Heart right ventricle (tissue), 16 donors: ENCODE measurements around the gene VPS37C. TPM values are rescaled to one million over a fixed set of nuclear protein-coding genes. Genes with fewer than 3 reads are reported as not detected.

Source experiments
- ATAC-seq, 8 donors: fragments of 200-7000 bp; cut with Tn5 transposase; one replicate each; pipeline ENCODE4 v1.9.1; 2020; ENCODE audit warnings: mild to moderate bottlenecking in 8 of 8, moderate library complexity in 8 of 8, moderate number of reproducible peaks in 1 of 8
- DNase-seq, 2 donors: peaks; one replicate each; pipeline ENCODE4 v3.0.0-alpha.2; 2020
- H3K27ac ChIP-seq, 10 donors: fragments of 200-600 bp; sonication (generic) in 2 of 10; one replicate each; pipeline versions ENCODE4 v1.5.0 to v1.8.0; 2020 to 2022; ENCODE audit warnings: mild to moderate bottlenecking in 3 of 10
- H3K27me3 ChIP-seq, 7 donors: fragments of 200-600 bp; one replicate each; pipeline ENCODE4 v1.8.0; 2021 to 2022; ENCODE audit warnings: mild to moderate bottlenecking in 2 of 7
- H3K36me3 ChIP-seq, 9 donors: fragments of 200-600 bp; sonication (generic) in 1 of 9; one replicate each; pipeline versions ENCODE4 v1.5.0 to v1.8.0; 2020 to 2022; ENCODE audit warnings: mild to moderate bottlenecking in 2 of 9
- H3K4me1 ChIP-seq, 9 donors: fragments of 200-600 bp; sonication (generic) in 1 of 9; one replicate each; pipeline versions ENCODE4 v1.5.0 to v1.8.0; 2020 to 2022; ENCODE audit warnings: mild to moderate bottlenecking in 4 of 9
- H3K4me3 ChIP-seq, 10 donors: fragments of 200-600 bp; sonication (generic) in 2 of 10; one replicate each; pipeline versions ENCODE4 v1.5.0 to v1.8.0; 2020 to 2022; ENCODE audit warnings: mild to moderate bottlenecking in 7 of 10, moderate library complexity in 2 of 10
- H3K9me3 ChIP-seq, 11 donors: fragments of 200-600 bp in 10 of 11; sonication (generic) in 2 of 11; one replicate each; pipeline versions ENCODE4 v1.5.0 to v1.8.0; 2013 to 2022; ENCODE audit warnings: mild to moderate bottlenecking in 2 of 11, control low read depth in 1 of 11, moderate library complexity in 1 of 11
- WGBS, 2 donors: extraction: QIAGEN DNeasy Blood & Tissue Kit; methylation state at CpG; one replicate each; pipeline ENCODE4 v1.1.7; 2013; ENCODE audit warnings: inconsistent platforms in 1 of 2; 5-methylcytosine and 5-hydroxymethylcytosine counted together
- intact Hi-C, 10 donors: fragments of 100-400 bp; cut with DNase I; formaldehyde crosslinking; loops; one replicate each; pipeline versions ENCODE4 v1.11.1 to v1.14.2; 2022
- polyA plus RNA-seq, 2 donors: library from polyadenylated mRNA; stranded (reverse); fragments of 200-250 nt; gene quantifications; one replicate each; pipeline ENCODE4 v1.2.3, GENCODE V29; 2013
- total RNA-seq, 10 donors: library from RNA; stranded (reverse); fragmentation: NEBNext Ultra II Directional in 3 of 10; extraction: Animal tissue kit (Norgen Biotek cat#: 25700) in 3 of 10; gene quantifications; one replicate each; pipeline versions ENCODE4 v1.2.1 to v1.2.4, GENCODE V29; 2021 to 2023
- TF ChIP-seq, protein P1 (sequence below), 9 donors: fragments of 200-600 bp; sonication (generic) in 2 of 9; IDR thresholded peaks; one replicate each; pipeline versions ENCODE4 v1.5.0 to v1.8.0; 2021 to 2022; ENCODE audit warnings: antibody characterized with exemption in 9 of 9, mild to moderate bottlenecking in 5 of 9, moderate library complexity in 1 of 9
- donor health status: Arrhythmogenic right ventricular cardiomyopathy.
- donor health status: ischemic (EF 13 %, LVEDD 7.1; RV severe dilation, severe dysfunction).
- donor health status: healthy with polysubstance abuse.
- donor health status: DM: no; HTN: yes; CAD: no.
- donor health status: DM: no; HTN: no; CAD: no.
- donor health status: ischemic (EF 25% LVEDD 6.9; RV normal size, moderate dysfunction).
- donor health status: ischemic (EF 25% LVEDD 5.7; RV mildly dilated, moderate dysfunction).
- donor health status: healthy.
- donor health status: DM: yes; HTN: yes; CAD: no.
- donor health status: Ischemic cardiomyopathy.
- donor health status: ischemic (EF 35%, LVEDD 5.7; RV mildly dilated, moderate dysfunction).
- donor health status: nonischemic (EF 11% LVEDD 7.7; RV severe dilation, severe dysfunction).
- donor health status: DM: yes; HTN: yes; CAD: no.
- donor health status: PGD.
- donor health status: ischemic (EF 29% LVEDD 5.4; RV normal size, mild dysfunction).
- donor health status: nonischemic (EF 23%, LVEDD 6.1; RV moderate dilation, normal function).

Gene VPS37C
- total and polyA plus RNA-seq, 12 donors = 7.7 to 21.8 (median 15.5) TPM

DNA sequence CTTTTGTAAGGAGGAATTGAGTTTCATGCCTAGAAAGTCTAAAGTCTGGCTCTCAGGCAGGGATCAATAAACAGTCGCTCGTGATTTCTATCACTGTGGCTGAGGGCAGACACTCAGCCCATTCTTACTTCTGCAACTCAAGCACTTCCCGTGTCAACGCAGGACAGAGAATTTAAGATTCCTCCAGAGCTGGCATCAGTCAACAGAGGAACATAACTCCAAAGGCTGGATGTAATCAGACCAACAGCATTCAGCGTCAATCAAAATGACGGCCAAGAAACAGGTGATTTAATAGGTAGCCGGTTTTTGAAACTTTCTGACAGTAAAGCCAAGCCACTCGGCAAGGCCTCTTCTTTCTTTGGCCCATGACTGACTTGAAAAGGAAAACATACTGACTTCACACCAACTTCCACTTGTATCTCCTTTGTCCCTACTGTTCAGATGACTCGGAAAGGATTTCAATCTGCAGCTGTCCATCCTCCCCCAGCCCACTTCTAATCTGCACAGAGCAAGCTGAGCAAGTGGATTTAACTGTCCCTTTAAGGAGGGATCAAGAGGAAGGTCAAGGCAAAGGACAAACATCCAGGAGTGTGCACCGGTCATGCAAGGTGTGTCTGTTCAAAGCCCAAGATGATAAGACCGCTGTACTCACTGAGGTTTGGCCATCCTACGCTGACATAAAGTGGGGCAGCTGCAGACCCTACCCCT is 9.5 kb downstream of the VPS37C start:
- WGBS, 2 donors = 81 to 85% methylated on average over 12 of the region's 12 CpGs
- Histone ChIP-seq H3K27me3 (no peaks in the 10 kb centered on the region), H3K27ac (peak overlapping the region in 1 of 10 donors; percentile 31), H3K4me3 (no peak overlapping the region), H3K9me3 (peaks cover 0 to 28% (median 10%) of the 10 kb centered on the region in 11 donors), H3K36me3 (peaks cover 0 to 5% (median 0%) of the 10 kb centered on the region in 9 donors), H3K4me1 (peaks cover 0 to 74% (median 48%) of the 10 kb centered on the region in 9 donors)
- TF ChIP-seq, protein P1, sequence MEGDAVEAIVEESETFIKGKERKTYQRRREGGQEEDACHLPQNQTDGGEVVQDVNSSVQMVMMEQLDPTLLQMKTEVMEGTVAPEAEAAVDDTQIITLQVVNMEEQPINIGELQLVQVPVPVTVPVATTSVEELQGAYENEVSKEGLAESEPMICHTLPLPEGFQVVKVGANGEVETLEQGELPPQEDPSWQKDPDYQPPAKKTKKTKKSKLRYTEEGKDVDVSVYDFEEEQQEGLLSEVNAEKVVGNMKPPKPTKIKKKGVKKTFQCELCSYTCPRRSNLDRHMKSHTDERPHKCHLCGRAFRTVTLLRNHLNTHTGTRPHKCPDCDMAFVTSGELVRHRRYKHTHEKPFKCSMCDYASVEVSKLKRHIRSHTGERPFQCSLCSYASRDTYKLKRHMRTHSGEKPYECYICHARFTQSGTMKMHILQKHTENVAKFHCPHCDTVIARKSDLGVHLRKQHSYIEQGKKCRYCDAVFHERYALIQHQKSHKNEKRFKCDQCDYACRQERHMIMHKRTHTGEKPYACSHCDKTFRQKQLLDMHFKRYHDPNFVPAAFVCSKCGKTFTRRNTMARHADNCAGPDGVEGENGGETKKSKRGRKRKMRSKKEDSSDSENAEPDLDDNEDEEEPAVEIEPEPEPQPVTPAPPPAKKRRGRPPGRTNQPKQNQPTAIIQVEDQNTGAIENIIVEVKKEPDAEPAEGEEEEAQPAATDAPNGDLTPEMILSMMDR (IDR thresholded peaks at IDR 0.05) = no peak
- ATAC-seq (peak in 1 of 8 donors; percentile 10), DNase-seq (no peak)
- intact Hi-C loops = loop anchor here in 1 of 10 donors (10.0 kb wide), 1 partner anchor 813 kb away; the partner anchor contains the start of gene FTH1

DNA sequence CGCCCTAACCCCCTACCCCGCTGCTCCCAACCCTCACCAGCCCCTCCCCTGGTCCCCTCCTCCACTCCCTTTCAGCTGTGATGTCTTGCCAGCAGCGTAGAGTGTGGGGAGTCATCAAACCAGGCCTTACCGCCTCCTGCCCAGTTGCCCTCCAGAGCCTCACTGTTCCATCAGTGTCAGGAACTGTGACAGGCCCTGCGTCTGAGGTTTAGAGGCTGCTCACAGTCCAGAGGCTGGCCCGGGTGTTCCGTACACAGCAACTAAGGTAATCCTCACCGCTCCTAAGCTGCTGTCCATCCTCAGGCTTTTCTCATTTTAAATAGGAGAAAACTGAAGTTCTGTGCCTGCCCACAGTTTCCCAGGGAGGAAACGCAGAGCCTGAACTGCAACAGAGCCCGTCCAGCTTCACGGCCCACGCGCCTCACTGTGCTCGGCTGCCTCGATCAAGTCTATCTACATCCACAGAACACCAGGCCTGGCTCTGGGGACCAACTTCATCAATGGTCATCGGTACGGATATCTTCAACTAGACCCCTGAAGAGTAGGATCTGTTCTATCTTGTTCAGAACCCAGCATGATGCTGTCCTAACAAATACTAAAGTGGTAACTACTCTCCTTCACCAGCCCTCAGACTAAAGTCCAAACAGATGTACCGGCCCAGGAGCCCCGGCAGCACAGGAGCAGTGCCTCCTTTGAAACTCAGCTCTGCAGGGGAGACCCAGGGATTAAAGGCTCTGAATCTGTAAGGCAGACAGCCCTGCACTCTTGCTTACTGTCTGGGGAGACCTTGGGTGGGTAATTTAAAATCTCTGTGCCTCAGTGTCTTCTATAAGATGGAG is 10.3 kb downstream of the VPS37C start:
- Histone ChIP-seq H3K9me3 (peaks cover 0 to 22% (median 10%) of the 10 kb centered on the region in 11 donors), H3K27ac (peak overlapping the region in 1 of 10 donors; percentile 31), H3K4me1 (peaks cover 0 to 74% (median 48%) of the 10 kb centered on the region in 9 donors)

GRCh38 chr11:61149624-61150615 is 11.3 kb downstream of the VPS37C start:
- no peak overlapping the region for H3K4me3 ChIP-seq
- TF ChIP-seq, protein P1 (IDR thresholded peaks at IDR 0.05) = no peak
- peak in 1 of 8 donors; percentile 41 for ATAC-seq
- intact Hi-C loops = loop anchor here in 1 of 10 donors (10.0 kb wide), 1 partner anchor 815 kb away; the partner anchor contains the start of gene FTH1
- H3K9me3 ChIP-seq = peaks cover 0 to 12% (median 5%) of the 10 kb centered on the region in 11 donors
- DNase-seq = no peak
- H3K27ac ChIP-seq = no peak overlapping the region
- H3K27me3 ChIP-seq = no peaks in the 10 kb centered on the region
- H3K36me3 ChIP-seq = peaks cover 0 to 12% (median 0%) of the 10 kb centered on the region in 9 donors
- 61% methylated on average over 13 of the region's 13 CpGs for WGBS, 2 donors
- peaks cover 0 to 74% (median 48%) of the 10 kb centered on the region in 9 donors for H3K4me1 ChIP-seq

More for the DNA sequence above, 10.3 kb downstream of the VPS37C start:
- Histone ChIP-seq H3K36me3 (peaks cover 0 to 8% (median 0%) of the 10 kb centered on the region in 9 donors), H3K27me3 (no peaks in the 10 kb centered on the region), H3K4me3 (no peak overlapping the region)
- intact Hi-C loops = loop anchor here in 1 of 10 donors (10.0 kb wide), 1 partner anchor 814 kb away; the partner anchor contains the start of gene FTH1
- ATAC-seq (no peak), DNase-seq (no peak)
- TF ChIP-seq, protein P1 (IDR thresholded peaks at IDR 0.05) = no peak
- 83 to 86% methylated on average over 19 of the region's 19 CpGs for WGBS, 2 donors
